Ishikawa (cell line): ENCODE measurements around the gene HLTF.

Experiments used
- CEBPB ChIP-seq: IDR thresholded peaks from 2 replicates; pipeline ENCODE4 v1.6.1; 2012
- CREB1 ChIP-seq: IDR thresholded peaks from 2 replicates; pipeline ENCODE4 v1.6.1; 2012; ENCODE audit warnings: low read depth
- EGR1 ChIP-seq: IDR thresholded peaks from 2 replicates; pipeline ENCODE4 v1.6.1; 2012
- EP300 ChIP-seq: IDR thresholded peaks from 2 replicates; pipeline ENCODE4 v1.6.1; 2012; ENCODE audit warnings: borderline replicate concordance
- FOXM1 ChIP-seq: IDR thresholded peaks from 2 replicates; pipeline ENCODE4 v1.6.1; 2012; ENCODE audit warnings: low read depth, borderline replicate concordance
- NFIC ChIP-seq: IDR thresholded peaks from 2 replicates; pipeline ENCODE4 v1.6.1; 2012
- RAD21 ChIP-seq: IDR thresholded peaks from 2 replicates; pipeline ENCODE4 v1.6.1; 2012; ENCODE audit warnings: low read depth
- TAF1 ChIP-seq: IDR thresholded peaks from 2 replicates; pipeline ENCODE4 v1.6.1; 2012; ENCODE audit warnings: low read depth, mild to moderate bottlenecking
- TCF12 ChIP-seq: IDR thresholded peaks from 2 replicates; pipeline ENCODE4 v1.6.1; 2012; ENCODE audit warnings: low read depth
- TEAD4 ChIP-seq: IDR thresholded peaks from 2 replicates; pipeline ENCODE4 v1.6.1; 2012
- YY1 ChIP-seq: IDR thresholded peaks from 2 replicates; pipeline ENCODE4 v1.6.1; 2012; ENCODE audit warnings: low read depth
- TF ChIP-seq, protein P1 (sequence below): IDR thresholded peaks from 2 replicates; pipeline ENCODE4 v1.6.1; 2012; ENCODE audit warnings: low read depth, mild to moderate bottlenecking
- TF ChIP-seq, protein P2 (sequence below): IDR thresholded peaks from 2 replicates; pipeline ENCODE4 v1.6.1; 2012
- TF ChIP-seq, protein P3 (sequence below): IDR thresholded peaks from 2 replicates; pipeline ENCODE4 v1.6.1; 2012

DNA sequence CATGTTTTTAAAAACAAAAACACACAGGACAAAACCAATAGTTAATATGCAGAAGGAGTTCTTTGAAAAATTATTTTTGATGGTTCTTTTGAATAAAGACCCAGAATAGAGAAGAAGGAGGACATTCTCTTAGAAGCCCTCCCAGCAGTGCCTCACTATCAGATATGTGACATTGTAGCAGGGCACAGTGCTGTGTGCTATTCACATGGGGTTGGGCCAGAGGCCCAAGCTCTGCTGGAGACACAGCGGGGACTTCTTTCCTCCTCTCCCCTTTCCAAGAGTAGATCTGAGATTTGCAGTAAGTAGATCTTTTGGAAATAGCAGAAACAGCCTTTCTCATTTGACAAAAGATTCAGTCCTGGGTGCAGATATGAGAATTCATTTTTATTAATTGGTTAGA is 88.7 kb downstream of the HLTF start:
- TF ChIP-seq TAF1 (no peak), FOXM1 (no peak), EP300 (no peak), RAD21 (no peak), YY1 (no peak), CREB1 (no peak), TCF12 (no peak), CEBPB (no peak), EGR1 (no peak), TEAD4 (no peak), NFIC (no peak)
- TF ChIP-seq, protein P1, sequence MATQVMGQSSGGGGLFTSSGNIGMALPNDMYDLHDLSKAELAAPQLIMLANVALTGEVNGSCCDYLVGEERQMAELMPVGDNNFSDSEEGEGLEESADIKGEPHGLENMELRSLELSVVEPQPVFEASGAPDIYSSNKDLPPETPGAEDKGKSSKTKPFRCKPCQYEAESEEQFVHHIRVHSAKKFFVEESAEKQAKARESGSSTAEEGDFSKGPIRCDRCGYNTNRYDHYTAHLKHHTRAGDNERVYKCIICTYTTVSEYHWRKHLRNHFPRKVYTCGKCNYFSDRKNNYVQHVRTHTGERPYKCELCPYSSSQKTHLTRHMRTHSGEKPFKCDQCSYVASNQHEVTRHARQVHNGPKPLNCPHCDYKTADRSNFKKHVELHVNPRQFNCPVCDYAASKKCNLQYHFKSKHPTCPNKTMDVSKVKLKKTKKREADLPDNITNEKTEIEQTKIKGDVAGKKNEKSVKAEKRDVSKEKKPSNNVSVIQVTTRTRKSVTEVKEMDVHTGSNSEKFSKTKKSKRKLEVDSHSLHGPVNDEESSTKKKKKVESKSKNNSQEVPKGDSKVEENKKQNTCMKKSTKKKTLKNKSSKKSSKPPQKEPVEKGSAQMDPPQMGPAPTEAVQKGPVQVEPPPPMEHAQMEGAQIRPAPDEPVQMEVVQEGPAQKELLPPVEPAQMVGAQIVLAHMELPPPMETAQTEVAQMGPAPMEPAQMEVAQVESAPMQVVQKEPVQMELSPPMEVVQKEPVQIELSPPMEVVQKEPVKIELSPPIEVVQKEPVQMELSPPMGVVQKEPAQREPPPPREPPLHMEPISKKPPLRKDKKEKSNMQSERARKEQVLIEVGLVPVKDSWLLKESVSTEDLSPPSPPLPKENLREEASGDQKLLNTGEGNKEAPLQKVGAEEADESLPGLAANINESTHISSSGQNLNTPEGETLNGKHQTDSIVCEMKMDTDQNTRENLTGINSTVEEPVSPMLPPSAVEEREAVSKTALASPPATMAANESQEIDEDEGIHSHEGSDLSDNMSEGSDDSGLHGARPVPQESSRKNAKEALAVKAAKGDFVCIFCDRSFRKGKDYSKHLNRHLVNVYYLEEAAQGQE = no peak
- TF ChIP-seq, protein P2, sequence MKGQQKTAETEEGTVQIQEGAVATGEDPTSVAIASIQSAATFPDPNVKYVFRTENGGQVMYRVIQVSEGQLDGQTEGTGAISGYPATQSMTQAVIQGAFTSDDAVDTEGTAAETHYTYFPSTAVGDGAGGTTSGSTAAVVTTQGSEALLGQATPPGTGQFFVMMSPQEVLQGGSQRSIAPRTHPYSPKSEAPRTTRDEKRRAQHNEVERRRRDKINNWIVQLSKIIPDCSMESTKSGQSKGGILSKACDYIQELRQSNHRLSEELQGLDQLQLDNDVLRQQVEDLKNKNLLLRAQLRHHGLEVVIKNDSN = no peak
- TF ChIP-seq, protein P3, sequence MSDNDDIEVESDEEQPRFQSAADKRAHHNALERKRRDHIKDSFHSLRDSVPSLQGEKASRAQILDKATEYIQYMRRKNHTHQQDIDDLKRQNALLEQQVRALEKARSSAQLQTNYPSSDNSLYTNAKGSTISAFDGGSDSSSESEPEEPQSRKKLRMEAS = no peak
